Measurements from ENCODE around the gene NLRP5.
"Not testable (repeated sequence)": the region's sequence is repeated elsewhere in the genome, so short reads cannot be mapped to it uniquely, and the experiment has no call there.

The NLRP5 gene

DNA sequence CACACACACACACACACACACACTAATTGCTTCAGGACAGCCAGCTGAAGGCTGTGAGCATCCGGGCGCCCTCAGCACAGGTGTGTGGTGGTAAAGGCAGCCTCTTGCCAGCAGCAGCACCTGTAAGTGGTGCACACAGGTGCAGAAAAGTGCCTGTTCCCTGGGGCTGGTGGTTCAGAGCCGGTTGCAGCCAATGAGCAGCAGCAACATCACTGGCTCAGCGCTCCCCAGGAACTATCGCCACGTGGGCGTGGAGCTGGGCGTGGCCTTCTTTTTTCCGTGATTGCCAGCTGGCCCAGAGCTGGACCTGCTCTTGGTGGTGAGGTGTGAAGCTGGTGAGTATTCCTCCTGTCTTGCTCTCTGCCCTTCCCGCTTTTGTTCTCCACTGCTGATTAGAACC, at the start of gene NLRP5:
Gene NLRP5, plus strand, starts transcription at position 289 of the 400 bp plus-strand sequence.
- no peak for DNase-seq

GRCh38 chr19:55939206-55939605, 47.4 kb upstream of the NLRP5 start:
- DNase-seq = no peak

GRCh38 chr19:55940306-55940705, 46.3 kb upstream of the NLRP5 start:
- DNase-seq = no peak

GRCh38 chr19:55947532-55947931, 39.0 kb upstream of the NLRP5 start, which contains the start of gene NLRP8:
Gene NLRP8, plus strand, starts transcription at chr19:55947832.
- no peak for DNase-seq

DNA sequence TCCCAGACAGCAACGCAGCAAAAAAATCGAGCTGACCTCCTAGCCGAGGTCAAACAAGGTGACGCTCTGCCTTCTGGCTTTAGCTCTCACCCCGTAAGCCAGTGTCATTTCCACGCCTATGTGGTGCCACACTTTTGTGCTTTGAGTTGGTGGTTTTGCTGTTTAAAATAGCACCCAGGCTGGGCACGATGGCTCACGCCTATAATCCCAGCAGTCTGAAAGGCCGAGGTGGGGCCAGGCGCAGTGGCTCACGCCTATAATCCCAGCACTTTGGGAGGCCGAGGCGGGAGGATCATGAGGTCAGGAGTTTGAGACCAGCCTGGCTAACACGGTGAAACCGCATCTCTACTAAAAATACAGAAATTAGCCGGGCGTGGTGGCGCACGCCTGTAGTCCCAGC, 36.0 kb upstream of the NLRP5 start:
- not testable (repeated sequence) for DNase-seq

GRCh38 chr19:55956431-55956830, 30.1 kb upstream of the NLRP5 start:
- no peak for DNase-seq

- DNase-seq = no peak
These were observed 28.2 kb upstream of the NLRP5 start for GRCh38 chr19:55958356-55958755.

DNA sequence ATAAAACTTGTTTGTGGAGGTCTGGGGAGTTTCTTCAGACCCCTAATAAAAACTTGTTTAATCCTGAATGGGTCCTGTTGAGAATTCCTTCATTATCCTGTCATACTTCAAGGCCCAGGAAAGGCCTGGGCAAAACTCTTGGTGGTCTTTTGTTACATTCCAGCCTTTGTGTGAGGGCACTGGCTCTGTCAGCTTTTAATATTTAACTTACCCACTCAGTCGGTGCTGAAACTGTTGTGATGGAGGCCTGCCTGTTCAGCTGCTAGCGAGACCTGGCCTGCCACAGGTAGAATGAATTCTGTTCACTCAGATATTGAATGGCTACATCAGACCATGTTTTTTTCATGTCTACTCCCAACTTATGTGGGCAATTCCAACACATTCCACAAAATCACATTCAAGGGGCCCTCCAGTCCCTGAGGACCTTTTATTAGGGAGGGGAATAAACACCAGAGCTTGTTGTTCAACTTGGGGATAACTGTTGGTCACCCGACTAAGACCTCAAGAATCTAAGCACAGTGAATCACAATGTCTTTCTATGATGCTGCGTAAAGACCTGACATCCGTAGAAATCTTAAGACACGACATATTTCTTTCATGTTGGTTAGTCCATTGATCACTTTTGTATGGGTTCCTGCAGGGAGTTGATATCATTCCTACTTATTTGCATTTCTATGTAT, 26.4 kb upstream of the NLRP5 start:
- no peak for DNase-seq

- DNase-seq = no peak
These were observed 24.4 kb upstream of the NLRP5 start for GRCh38 chr19:55962186-55962585.

GRCh38 chr19:55973982-55974381, 12.6 kb upstream of the NLRP5 start:
- DNase-seq = no peak

GRCh38 chr19:55980415-55980814, 6.2 kb upstream of the NLRP5 start:
- DNase-seq = no peak

GRCh38 chr19:55985254-55985653, 1.3 kb upstream of the NLRP5 start:
- no peak for DNase-seq

- no peak for DNase-seq
These were observed 4.3 kb downstream of the NLRP5 start for GRCh38 chr19:55990831-55991230.

DNA sequence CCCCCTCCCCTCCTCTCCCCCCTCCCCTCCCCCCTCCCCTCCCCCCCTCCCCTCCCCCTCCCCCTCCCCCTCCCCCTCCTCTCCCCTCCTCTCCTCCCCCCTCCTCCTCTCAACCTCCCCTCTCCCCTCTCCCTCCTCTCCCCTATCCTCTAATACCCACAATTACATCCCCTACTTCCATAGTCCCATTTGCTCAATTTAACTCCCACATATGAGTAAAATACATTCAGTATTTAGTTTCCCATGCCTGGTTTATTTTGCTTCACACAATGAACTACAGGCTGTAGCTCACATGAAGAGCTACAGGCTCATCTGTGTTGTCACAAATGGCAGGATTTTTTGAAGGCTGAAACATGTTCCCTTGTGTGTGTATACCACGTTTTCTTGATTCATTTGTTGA, 6.9 kb downstream of the NLRP5 start:
- no peak for DNase-seq

GRCh38 chr19:56014765-56015164, 28.2 kb downstream of the NLRP5 start:
- no peak for DNase-seq

GRCh38 chr19:56015756-56016155, 29.2 kb downstream of the NLRP5 start:
- DNase-seq = no peak

- not testable (repeated sequence) for DNase-seq
These were observed 32.8 kb downstream of the NLRP5 start for GRCh38 chr19:56019325-56019724.

- DNase-seq = not testable (repeated sequence)
These were observed 33.9 kb downstream of the NLRP5 start for GRCh38 chr19:56020355-56020975.

DNA sequence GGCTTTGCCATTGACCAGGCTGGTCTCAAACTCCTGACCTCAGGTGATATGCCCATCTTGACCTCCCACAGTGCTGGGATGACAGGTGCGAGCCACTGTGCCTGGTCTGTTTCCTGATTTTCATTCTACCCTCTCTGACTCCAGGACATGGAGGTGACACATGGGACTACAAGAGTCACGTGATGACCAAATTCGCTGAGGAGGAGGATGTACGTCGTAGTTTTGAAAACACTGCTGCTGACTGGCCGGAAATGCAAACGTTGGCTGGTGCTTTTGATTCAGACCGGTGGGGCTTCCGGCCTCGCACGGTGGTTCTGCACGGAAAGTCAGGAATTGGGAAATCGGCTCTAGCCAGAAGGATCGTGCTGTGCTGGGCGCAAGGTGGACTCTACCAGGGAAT, 40.2 kb downstream of the NLRP5 start:
- DNase-seq = no peak

- no peak for DNase-seq
These were observed 67.0 kb downstream of the NLRP5 start for GRCh38 chr19:56053596-56053995.

DNA sequence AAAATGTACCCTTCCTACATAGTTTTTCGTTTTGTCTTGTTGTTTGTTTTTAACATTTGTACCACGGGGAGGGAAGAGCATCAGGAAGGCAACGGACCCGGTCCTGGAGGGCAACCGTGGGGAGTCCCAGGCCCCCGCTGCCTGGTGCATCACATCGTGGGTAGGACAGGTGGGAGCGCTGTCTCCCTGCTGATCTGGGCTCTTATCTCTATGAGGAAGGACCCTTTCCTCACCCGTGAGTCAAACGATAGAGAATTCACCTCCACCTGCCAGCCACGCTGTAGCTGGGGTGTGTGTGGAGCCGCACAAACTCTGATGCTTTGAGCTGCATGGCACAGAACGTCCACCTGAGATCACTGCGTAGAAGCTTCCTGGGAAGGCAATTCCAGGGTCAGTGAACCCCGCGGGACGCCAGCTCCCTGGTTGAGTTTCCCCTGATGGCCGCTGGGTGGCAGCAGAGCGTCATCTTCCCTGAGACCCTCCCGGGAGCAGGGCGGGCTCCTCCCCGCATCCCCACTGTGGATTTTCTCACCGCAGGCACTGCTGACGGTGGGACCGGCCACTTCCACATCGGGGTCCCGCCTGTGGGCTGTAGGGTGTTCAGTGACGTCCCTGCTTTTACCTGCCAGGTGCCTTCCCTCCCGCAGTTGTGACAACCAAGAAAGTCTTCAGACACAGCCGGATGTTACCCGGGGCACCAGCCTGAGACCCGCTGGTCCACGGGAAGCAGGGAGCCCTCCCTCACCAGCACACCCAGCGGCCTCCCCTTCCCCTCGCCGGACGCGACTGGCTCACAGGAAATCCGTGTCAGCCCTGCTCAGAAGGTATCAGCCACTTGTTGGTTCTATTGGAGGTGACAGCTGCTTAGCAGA, 79.8 kb downstream of the NLRP5 start:
- DNase-seq = no peak

- DNase-seq = no peak
These were observed 83.1 kb downstream of the NLRP5 start for GRCh38 chr19:56069642-56070041.

- no peak for DNase-seq
These were observed 84.6 kb downstream of the NLRP5 start for GRCh38 chr19:56071151-56071550.

GRCh38 chr19:56076498-56076897, 89.9 kb downstream of the NLRP5 start:
- DNase-seq = no peak
